Left lobe of liver (tissue), 2 donors: Measurements from ENCODE around the gene LSAMP. TPM values are rescaled to one million over a fixed set of nuclear protein-coding genes. Genes with fewer than 3 reads are reported as not detected.
A peak's percentile ranks its signal among the peaks of the same experiment; 100 is the strongest.

Source experiments
- ATAC-seq: fragments of 200-7000 bp; cut with Tn5 transposase; one replicate; pipeline ENCODE4 v1.9.1; 2020; ENCODE audit warnings: mild to moderate bottlenecking, moderate library complexity
- DNase-seq: peaks from one replicate; pipeline ENCODE4 v3.0.0-alpha.2; 2020; ENCODE audit warnings: low spot score
- total RNA-seq: library from RNA; stranded (reverse); gene quantifications from one replicate; pipeline ENCODE4 v1.2.1, GENCODE V29; 2021
- donor health status: DM: no; HTN: no; CAD: no; lungs with moderate emphysema.
- donor health status: DM: no; HTN: yes; CAD: no.

Gene LSAMP
- total RNA-seq, 1 donor from 2014 or later = 0.28 TPM

DNA sequence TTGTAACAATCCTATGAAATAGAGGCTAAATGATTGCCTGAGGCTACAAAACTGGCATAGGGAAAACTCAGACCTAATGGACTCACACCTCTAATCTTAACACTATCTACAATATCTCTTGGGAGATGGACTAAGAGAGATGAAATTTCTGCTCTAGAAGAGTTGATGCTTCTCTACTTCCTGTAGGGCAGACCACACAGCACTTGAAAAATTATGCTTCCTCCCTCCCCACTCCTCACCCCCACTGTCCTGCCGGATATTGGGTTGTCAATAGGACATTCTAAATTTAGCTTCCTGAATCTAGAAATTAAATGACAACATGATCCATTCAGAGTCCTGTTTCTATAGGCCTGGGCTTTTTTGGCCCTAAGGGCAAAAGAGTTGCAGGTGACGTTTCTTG is 526.4 kb downstream of the LSAMP start:
- DNase-seq = no peak
- no peak for ATAC-seq

DNA sequence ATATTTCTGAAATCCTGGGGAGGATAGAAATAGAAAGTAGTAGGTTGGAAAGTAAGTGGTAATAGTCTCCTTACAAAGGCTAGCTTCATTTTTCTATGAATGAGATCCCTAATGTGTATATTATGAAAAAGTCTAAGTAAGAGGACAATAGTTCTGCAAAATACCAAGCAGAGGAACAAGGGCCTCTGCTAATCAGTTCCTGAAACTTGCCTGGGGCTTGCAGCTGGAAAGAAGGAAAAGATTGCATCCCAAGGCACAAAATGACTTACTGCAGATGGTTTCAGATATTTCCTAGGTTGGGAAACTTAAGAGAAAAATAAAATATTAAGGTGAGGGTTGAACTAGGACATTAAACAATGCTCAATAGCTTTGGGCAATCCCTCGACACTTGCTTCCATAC is 528.4 kb downstream of the LSAMP start:
- DNase-seq = no peak
- ATAC-seq = no peak

GRCh38 chr3:115915061-115915460 is 530.2 kb downstream of the LSAMP start:
- ATAC-seq = no peak

GRCh38 chr3:115913069-115913686 is 532.1 kb downstream of the LSAMP start:
- no peak for ATAC-seq

More at GRCh38 chr3:115915061-115915460, 530.2 kb downstream of the LSAMP start:
- no peak for DNase-seq

GRCh38 chr3:115912372-115912771 is 532.9 kb downstream of the LSAMP start:
- DNase-seq (peak; percentile 45), ATAC-seq (peak; percentile 48)

More at GRCh38 chr3:115913069-115913686, 532.1 kb downstream of the LSAMP start:
- DNase-seq = no peak

GRCh38 chr3:115905871-115906270 is 539.4 kb downstream of the LSAMP start:
- no peak for DNase-seq
- ATAC-seq = no peak

GRCh38 chr3:115903843-115904242 is 541.4 kb downstream of the LSAMP start:
- DNase-seq (no peak), ATAC-seq (no peak)

DNA sequence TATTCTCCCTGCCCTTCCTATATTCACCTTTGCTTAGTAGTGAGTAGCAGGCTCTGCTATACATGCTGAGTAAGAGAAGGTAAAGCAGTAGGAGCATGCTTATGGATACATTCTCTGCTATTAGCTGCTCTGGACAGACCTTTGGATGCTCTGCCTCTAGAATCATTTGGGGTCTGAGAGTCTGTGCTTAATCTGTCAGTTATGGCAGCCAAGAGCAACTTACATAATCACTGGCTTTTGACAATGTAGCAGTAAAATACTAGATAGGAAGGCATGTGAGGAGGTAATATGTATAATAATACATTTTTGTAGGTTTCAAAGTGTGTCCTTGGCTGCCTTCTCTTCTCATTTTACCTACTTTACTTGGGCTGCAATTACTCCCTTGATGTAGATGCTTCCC is 544.3 kb downstream of the LSAMP start:
- ATAC-seq (no peak), DNase-seq (no peak)

GRCh38 chr3:115899535-115899934 is 545.8 kb downstream of the LSAMP start:
- ATAC-seq = no peak
- no peak for DNase-seq

DNA sequence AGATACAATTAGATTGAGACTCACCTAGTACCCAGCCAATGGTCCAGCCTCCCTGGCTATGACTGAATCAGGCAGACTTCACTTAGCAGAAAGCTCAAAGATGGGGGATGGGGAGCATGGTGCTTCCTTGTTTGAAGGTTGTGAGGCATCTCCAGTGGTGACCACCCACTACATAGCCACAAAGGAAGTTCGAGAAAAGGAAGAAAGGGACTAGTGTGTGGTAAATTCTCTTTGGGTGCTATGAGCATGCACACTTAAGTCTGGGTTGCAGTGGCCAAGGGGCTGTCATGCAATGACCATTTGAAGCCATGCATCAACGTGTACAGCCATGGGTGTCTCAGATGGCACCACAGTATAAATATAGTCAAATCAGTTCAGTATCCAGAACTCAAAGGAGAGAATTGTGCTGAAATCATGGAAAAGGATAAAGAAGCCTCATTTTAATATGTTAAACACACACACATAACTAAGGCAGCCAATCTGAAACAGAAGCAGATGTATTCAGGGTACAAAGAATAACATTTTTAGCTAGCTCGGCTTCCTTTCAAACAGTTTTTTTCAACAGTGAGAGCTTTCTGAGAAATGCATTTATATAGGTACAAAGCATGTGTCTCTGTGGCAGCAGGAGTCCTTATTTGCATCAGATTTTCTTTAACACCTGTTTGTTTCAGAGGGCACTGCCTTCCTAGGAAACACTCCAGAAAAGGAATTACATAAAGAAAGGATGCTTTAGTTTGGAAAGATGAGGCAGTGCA is 546.5 kb downstream of the LSAMP start:
- DNase-seq = no peak
- ATAC-seq = no peak

- DNase-seq (no peak), ATAC-seq (no peak)
Measured at GRCh38 chr3:115891006-115891636, 554.2 kb downstream of the LSAMP start.

DNA sequence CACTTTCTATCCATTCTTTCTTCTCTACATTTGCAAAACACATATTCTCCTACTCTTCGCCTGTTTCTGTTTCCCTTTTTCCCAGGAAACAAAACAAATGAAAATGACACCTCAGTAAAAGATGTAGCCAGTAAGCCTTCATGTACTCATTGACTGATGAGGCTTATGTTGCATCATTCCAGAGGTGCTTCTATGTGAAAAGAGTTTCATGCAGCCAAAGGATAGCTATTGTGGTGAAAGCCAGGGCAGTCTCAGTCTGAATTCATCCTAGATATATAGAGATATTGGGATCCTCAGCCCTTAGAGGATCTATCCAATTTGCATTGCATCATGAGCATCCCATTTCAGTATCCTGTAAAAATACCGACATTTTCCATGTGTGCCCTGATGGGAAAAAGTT is 554.7 kb downstream of the LSAMP start:
- DNase-seq (no peak), ATAC-seq (no peak)

GRCh38 chr3:115885621-115886020 is 559.7 kb downstream of the LSAMP start:
- DNase-seq = no peak
- ATAC-seq = no peak

DNA sequence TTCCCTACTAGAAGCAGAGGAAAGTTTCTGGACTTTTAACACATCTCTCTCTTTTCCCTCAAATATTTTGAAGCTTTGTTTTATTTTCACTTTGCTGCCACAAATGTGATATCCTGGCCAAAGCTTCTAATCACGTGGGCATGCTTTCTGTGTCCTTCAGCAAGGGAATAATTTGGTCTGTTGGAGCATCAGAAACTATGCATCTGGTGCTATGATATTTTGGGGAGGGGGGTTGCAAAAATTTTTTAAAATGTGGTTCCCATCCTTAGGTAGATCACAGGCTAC is 567.7 kb downstream of the LSAMP start:
- DNase-seq (no peak), ATAC-seq (no peak)

- DNase-seq = no peak
- no peak for ATAC-seq
Measured at GRCh38 chr3:115876876-115877614, 568.2 kb downstream of the LSAMP start.

DNA sequence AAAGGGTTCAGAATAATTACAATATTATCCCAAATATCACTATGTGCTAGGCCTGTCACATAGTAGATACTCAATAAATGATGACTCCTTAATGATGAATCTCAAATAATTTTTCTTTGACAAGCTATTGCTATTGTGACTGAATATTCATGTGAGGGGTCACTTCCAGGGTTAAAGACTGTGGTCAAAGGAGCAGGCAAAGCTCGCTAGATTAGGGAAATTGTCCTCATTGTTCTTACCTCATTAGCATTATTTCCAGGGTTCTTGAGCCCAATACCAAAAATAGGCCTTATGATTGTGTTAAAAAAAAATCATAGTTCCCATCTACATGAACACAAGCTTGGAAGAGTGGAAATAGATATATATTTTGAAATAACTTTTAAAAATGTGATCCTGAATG is 569.8 kb downstream of the LSAMP start:
- no peak for DNase-seq
- no peak for ATAC-seq

- DNase-seq (no peak), ATAC-seq (no peak)
Measured at GRCh38 chr3:115871735-115872134, 573.6 kb downstream of the LSAMP start.

- ATAC-seq (no peak), DNase-seq (no peak)
Measured at GRCh38 chr3:115864911-115865310, 580.4 kb downstream of the LSAMP start.

GRCh38 chr3:115862849-115863248 is 582.4 kb downstream of the LSAMP start:
- ATAC-seq = no peak
- no peak for DNase-seq

DNA sequence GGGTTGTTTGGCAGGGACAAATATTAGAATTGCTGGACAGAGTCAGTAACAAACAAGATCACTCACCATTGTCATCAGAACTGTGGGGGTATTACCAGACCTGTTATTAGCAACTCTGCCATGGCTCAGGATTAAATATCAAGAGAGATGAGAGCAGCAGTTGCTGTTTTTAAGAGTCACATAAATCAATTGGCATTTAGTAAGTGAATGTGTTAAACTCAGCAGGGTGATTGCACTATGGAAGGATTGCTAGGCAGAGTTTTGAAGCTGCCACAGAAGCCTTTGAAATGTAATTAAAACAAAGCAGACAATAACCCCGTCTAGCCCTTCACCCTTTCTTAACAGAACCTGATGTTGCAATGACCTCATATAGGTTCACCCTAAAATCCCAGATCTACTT is 583.2 kb downstream of the LSAMP start:
- ATAC-seq = no peak
- no peak for DNase-seq

GRCh38 chr3:115861166-115861733 is 584.0 kb downstream of the LSAMP start:
- DNase-seq = no peak

More at GRCh38 chr3:115861166-115861733, 584.0 kb downstream of the LSAMP start:
- ATAC-seq = no peak
